Central memory CD4-positive, alpha-beta T cell (primary cell): ENCODE data around the gene ZFP36.

Source experiments
- DNase-seq: peaks from one replicate; pipeline ENCODE4 v3.0.0; 2022

ZFP36 gene

DNA sequence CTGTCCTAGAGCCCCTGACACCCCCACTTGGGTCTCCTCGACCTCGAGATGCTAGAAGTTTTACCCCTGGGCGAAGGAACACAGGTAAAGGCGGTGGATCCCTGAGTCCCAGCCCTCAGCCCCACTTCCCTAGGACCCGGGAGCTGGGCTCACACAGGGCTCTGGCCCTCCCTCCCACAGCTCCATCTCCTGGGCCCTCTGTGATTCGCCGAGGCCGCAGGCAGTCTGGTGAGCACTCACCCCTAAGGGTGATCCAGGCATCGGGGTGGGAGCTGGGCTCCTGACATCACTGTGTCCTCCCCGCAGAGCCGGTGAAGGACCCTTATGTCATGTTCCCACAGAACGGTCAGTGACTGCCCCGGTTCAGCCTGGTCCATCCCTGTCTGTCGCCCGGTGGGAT lies 14.1 kb downstream of the ZFP36 start:
- DNase-seq: no peak

DNA sequence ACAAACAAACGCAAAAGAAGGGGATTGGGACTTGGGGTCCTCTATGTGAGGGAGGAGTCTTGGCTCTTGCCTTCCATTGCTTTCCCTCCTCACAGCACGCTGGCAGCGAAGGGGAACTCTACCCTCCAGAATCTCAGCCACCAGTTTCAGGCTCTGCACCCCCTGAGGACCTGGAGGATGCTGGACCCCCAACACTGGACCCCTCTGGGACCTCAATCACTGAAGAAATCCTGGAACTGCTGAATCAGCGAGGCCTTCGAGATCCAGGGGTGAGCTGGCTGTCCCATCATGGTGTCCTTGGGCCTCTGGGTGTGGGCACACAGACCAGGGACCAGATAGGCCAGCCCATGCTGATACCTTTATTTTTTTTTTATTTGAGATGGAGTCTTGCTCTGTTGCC lies 15.4 kb downstream of the ZFP36 start:
- no peak for DNase-seq

DNA sequence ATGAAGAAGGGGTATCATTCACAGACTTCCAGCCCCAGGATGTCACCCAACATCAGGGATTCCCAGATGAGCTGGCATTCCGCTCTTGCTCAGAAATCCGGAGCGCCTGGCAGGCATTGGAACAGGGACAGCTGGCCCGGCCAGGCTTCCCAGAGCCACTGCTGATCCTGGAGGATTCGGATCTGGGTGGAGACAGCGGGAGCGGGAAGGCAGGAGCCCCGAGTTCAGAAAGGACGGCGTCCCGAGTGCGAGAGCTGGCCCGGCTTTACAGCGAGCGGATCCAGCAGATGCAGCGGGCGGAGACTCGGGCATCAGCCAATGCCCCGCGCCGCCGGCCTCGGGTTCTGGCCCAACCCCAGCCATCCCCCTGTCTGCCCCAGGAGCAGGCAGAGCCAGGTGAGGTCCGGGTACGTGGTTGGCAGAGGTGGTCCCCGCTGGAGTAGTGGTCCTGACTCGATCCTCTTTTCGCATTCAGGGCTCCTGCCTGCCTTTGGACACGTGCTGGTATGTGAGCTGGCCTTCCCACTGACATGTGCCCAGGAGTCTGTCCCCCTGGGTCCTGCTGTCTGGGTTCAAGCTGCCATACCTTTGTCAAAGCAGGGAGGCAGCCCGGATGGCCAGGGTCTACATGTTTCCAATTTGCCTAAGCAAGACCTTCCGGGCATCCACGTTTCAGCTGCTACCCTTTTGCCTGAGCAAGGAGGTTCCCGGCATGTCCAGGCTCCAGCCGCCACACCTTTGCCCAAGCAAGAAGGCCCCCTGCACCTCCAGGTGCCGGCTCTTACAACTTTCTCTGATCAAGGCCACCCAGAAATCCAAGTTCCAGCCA lies 16.8 kb downstream of the ZFP36 start:
- DNase-seq: no peak

DNA sequence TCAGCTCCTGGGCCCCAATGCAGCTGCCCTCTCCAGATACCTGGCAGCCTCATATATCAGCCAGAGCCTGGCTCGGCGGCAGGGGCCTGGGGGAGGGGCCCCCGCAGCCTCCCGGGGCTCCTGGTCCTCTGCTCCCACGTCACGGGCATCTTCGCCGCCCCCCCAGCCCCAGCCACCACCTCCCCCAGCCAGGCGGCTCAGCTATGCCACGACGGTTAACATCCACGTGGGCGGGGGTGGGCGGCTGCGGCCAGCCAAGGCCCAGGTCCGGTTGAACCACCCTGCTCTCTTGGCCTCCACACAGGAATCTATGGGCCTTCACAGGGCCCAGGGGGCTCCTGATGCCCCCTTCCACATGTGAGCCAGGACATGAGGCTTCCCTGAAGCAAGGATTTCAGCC lies 18.3 kb downstream of the ZFP36 start:
- DNase-seq: no peak

DNA sequence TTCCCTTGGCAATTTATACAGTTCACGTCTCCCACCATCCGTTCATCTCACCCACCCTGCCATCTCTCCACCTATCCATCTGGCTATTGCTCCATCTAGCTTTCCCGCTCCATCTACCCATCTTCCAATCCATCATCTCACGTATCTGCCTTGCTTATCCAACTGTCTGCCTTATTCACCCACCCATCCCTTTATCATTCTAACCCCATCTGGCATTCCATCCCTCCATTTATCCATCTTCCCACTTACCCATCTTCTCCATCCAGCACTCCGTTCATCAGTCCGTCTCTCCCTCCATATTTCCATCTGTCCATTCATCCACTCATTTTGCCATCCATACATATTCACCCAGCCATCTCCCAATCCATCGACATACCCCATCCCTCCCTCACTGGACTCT lies 19.1 kb downstream of the ZFP36 start:
- DNase-seq: no peak

DNA sequence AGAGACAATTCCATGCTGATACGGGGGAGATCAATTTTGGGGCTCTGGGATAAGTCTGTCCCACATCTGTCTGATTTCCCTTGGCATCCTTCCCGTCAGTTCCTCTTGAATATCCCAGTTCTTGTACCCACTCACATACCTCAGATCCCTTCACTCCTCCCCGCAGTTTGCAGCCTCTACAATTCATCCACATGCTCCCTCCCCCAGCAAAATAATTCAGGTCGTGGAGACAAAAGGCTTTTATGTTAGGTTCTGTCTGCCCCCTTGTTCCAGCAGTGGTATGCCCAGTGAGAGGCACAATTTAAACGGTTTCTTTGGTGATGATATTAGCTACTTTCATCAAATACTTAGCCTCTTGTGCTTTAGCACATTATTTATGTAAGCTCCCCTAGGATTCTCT lies 19.5 kb downstream of the ZFP36 start:
- DNase-seq: no peak

DNA sequence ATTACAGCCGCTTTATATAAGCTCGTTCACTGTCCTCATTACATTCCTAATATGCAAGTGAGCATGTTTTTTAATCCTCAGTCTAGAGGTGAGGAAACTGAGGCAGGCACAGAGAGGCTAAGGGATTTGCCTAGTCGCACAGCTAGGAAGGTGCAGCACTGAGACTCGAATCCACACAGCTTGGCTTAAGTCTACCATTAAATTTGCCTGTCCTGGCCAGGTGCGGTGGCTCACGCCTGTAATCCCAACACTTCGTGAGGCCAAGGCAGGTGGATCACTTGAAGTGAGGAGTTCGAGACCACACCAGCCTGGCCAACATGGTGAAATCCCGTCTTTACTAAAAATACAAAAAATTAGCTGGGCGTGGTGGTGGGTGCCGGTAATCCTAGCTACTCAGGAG lies 21.1 kb downstream of the ZFP36 start:
- no peak for DNase-seq

DNA sequence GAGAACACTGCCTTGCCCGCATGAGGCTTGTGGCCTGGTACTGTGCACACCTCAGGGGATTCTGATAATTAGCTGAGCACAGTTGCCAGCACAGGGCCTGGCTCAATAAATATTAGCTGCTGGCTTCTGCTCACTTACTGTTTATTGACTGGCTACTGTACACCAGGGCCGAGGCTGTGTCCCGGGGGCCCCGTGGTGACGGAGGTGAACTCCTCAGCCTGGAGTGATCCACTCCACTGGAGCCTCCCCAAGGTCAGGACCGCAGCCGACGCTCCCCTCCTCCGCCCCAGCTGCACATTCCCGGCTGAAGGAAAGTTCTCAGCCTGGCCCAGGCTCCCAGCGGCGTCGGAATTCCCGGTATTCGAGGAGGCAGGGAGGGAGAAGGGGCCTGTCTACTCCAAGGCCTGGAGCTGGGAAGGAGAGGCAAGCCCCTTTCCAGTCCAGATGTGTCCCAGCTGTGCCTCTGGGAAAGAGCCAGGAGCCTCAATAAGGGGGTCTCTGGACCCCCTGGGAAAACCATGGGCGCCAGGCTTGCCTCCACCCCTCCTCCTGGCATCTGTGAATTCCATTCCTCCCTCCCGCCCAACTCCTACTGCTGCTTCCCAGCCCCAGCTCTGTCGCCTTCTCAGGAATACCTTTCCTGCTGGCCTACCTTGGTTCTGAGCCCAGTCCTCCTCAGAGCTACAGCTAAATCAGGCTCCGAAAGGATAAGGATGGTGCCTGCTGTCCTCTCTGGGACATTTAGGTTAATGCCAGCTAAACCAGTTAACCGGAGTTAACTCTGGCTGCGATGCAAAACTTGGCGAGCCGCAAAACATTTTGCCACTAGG lies 21.9 kb downstream of the ZFP36 start:
- no peak for DNase-seq

DNA sequence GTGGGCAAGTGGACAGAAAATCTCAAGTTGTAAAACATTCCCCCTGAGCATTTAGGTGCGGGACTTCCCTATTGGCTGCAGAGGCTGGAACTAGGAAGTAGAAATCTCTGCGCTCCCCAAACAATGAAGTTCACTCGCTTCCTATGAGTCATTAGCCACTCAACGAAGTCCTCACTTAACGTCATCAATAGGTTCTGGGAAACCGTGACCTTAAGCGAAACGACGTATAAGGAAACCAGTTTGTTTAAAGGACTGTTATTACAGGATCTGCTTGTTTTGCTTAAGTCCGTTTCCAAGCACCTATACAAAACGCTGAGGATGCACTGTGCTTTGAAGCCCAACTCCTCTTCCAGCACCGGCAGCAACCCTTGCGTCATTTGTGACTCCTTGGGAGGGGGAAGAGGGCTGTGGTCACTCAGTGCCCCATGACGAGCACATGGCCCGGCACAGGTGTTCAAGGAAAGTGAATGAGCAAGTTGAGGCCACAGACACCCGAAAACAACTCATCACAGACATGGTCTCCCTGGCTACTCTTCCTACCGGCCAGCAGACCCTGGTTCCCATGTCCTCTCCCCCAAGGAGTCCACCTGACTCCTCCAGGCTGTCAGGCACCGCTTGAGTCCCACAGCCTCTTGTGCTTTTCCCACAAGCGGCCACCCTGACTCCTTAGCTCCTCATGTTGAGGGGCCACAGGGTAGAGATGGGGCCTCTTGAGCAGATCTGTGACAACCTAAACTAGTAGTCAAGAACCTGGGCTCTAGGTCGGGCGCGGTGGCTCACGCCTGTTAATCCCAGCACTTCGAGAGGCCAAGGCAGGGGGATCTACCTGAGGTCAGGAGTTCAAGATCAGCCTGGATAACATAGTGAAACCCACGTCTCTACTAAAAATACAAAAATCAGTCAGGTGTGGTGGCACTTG lies 24.3 kb downstream of the ZFP36 start:
- peak; percentile 88 for DNase-seq

DNA sequence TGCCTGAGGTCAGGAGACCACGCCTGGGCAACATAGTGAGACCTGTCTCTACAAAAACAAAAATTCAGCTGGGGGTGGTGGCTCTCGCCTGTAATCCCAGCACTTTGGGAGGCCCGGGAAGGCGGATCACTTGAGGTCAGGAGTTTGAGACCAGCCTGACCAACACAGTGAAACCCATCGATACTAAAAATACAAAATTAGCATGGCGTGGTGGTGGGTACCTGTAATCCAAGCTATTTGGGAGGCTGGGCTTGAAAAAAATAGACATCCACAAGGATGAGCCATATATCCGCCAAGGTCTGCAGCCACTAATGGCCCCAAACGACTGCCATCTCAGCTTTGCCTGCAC lies 26.0 kb downstream of the ZFP36 start:
- DNase-seq: no peak

DNA sequence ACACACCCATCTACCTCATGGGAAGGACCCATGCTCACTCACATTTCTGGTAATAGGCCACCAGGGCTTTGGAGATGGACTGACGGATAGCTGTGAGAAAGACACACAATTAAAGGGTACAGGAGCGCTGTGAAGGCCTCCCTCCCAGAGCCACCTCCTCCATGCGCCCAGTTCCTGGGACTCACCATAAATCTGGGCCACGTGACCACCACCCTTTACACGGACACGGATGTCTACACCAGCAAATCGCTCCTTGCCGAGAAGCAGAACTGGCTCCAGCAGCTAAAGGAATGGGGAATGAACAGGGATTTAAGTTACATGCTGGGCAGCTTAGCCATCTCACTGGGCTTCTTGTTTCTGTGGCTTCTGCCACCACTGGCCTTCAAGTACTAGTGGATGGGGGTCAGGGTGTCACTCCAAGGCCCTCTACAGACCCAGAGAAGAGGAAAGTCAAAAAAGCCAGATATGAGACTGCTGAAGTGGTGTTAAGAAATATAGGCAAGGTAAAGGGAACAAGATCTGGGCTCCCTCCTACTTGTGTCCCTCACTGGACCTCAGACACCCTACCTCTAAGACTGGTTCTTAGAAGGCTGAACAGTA lies 26.9 kb downstream of the ZFP36 start:
- DNase-seq: no peak

DNA sequence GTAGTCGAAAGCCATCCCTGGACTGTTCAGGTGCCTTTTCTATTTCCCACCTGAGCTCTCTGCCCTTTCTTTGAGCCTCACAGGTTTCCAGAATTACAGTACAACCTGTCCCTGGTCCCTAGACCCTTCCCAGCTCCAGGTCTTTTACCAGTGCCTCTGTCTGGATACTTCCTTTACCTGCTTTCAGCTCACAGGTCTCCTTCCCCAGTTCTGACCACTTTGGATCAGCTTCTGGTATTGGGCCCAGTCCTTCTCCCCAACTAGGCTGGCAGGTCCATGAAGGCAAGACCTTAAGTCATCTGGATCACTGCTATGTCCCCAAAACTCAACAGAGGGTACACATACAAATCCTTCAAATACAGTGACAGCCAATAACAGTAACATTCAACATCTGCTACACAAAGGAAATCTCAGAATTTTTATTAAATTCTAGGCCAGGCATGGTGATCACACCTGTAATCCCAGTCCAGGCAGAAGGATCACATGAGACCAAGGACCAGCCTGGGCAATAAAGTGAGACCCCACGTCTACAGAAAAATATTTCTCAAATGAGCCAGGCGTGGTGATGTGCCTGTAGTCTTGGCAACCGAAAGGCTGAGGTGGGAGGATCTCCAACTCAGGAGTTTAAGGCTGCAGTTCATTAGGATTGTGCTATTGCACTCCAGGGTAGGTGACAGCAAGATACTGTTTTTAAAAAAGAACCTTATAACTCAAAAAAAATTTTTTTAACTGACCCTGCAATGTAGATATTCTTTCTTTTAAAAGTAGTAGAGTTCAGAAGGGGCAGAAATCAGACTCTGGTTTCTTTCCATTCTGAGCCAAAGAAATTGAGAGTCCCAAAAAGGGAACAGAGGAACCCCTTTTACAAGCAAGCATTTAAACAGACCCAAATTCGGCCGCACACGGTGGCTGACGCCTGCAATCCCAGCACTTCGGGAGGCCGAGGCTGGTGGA lies 27.8 kb downstream of the ZFP36 start:
- DNase-seq: no peak

DNA sequence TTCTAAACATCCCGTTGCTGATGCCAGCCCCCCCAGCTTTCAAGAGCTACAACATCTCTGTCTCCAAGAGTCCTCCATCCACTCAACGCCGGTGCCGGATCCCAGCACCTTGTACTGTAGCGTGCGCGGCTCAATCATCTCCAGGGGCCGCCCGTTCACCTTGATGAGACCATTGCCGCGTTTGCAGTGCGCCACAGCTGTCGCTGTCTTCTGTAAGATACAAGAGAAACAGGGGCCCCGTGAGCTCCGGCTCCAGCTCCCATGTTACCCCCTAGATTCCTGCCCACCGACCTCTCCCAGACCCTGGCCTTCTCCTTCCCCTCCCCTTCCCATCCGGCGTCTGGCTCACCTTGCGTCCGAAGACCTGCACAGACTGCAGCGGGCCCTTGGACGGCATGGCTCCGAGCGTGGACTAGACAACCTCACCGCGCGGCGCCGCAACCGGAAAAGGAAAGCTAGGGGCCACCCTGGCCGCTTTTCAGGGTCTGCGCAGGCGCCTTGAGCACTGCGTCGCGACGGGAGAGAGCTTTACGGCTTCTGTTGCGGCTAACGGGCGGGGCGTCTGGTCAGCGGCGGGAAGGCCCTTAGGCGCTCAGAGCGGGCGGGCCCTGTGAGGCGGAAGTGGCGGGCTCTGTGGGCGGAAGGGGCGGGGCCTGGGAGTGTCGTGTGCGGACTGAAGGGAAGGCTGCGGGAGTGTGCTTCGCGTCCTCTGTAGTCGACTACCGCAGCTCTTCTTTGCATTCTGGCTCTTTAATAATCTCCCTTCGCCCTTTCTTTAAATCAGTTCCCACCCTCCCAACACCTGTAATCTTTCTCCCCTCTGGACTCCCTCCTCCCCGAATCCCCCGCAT lies 29.1 kb downstream of the ZFP36 start, which contains the start of gene RPS16:
TSS of gene RPS16 (minus strand) at position 451 of the 851 bp plus-strand sequence. CDS start at position 397, 54 bp downstream.
- peak; percentile 98 for DNase-seq

DNA sequence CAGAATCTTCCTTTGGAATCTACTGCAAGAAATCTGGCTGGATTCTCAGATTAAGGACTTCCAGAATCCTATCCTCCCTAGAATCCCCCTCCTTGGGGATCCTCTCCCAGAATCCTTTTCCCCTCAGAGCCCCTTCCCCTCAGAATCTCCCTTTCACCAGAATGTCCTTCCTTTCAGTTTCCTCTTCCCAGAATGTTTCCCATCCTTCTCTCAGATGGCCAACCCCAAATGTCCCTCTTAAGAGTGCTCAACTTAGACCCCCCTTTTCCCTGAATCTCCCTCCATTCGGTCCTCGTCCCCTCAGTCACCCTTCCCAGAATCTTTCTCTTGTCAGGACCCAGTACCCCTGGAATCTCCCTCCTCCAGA lies 29.7 kb downstream of the ZFP36 start:
- no peak for DNase-seq

DNA sequence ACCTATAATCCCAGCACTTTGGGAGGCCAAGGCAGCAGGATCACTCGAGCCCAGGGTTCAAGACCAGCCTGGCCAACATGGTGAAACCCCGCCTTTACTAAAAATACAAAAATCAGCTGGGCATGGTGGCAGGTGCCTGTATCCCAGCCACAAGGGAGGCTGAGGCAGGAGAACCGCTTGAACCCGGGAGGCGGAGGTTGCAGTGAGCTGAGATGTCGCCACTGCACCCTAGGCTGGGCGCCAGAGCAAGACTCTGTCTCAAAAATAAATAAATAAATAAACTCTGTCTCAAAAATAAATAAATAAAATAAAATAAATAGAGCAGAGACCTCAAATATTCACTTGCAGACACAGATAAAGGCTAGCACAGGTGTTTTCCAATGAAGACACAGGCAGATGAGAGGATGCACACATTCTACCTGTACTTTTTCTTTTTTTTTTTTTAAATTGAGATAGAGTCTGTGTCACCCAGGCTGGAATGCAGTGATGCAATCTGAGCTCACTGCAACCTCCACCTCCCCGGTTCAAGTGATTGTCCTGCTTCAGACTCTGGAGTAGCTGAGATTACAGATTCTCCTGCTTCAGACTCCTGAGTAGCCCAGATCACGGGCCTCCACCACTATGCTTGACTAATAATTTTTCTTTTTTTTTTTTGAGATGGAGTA lies 31.8 kb downstream of the ZFP36 start:
- no peak for DNase-seq

DNA sequence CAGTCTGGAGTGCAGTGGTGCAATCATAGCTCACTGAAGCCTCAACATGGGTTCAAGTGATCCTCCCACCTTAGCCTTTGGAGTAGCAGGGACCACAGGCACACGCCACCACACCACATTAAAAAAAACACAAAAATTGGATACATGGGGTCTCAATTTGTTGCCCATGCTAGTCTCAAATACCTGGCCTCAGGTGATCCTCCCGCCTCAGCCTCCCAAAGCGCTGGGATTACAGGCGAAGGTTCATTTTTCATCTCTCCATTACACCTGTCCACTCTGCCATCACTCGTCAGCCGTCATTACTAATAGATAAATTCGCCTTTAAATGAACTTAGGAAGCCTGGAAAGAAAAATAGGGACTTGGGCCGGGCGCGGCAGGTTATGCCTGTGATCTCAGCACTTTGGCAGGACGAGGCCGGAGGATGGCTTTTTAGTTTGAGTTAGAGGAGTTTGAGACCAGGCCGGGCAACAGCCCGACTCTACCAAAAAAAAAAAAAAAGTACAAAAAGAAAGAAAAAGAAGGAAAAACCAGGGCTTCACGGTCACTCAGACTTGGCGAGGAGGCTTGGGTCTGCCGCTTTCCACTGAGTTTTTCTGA lies 38.0 kb downstream of the ZFP36 start:
- DNase-seq: no peak

DNA sequence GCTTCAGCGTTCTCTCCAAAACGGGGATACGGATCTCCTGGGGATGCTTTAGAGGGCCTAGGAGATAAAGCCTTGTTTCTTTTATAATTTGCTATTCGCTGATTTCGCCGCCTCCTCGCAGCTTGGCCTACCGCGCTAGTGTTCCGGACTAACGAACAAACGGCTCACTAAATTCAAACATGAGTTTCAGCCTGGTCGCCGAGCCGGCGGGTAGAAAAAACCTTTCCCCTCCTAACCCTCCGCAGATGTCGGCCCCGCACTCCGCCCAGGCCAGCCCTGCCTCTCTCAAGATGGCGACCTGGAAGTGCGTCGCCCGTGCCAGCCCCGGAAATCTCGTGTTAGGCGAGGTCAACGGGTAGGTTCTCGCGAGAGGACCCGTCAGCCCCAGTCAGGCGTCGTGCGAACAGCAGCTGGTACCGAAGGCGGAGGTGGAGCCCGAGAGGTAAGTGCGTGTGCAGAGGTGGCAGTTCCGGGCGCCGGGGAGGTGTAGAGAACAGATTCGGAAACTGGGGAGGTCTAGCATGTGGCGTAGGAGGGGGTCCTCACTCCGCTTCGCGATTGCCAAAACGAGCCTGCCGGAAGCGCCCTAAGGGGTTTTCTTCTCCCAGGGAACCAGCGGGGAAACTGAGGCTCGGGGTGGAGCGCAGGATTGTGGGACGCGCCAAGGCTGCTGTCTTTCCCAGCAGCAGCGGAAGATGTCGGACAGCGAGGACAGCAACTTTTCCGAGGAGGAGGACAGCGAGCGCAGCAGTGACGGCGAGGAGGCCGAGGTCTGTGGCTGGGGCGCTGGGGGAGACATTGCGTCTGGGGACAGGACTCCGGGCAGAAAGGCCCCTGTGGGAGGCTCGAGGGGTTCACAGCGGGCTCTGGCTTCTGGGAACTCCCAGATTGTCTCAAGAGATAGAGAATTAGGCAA lies 38.8 kb downstream of the ZFP36 start, which contains the start of gene SUPT5H:
TSS of gene SUPT5H (plus strand) at position 387 of the 916 bp plus-strand sequence. CDS start at position 696, 309 bp downstream.
- DNase-seq: peak; percentile 98
